Upper lobe of right lung (tissue), 1 donor: ENCODE measurements around the gene ST6GALNAC4. TPM values are rescaled to one million over a fixed set of nuclear protein-coding genes. Genes with fewer than 3 reads are reported as not detected.
A peak's percentile ranks its signal among the peaks of the same experiment; 100 is the strongest.

Source experiments
- ATAC-seq: fragments of 200-7000 bp; cut with Tn5 transposase; one replicate; pipeline ENCODE4 v1.9.1; 2020; ENCODE audit warnings: mild to moderate bottlenecking, moderate library complexity
- DNase-seq: peaks from one replicate; pipeline ENCODE4 v3.0.0-alpha.2; 2020
- H3K27ac ChIP-seq: fragments of 200-600 bp; one replicate; pipeline ENCODE4 v1.8.0; 2022
- H3K27me3 ChIP-seq: fragments of 200-600 bp; one replicate; pipeline ENCODE4 v1.8.0; 2022; ENCODE audit warnings: mild to moderate bottlenecking
- H3K36me3 ChIP-seq: fragments of 200-600 bp; one replicate; pipeline ENCODE4 v1.8.0; 2022
- H3K4me1 ChIP-seq: fragments of 200-600 bp; one replicate; pipeline ENCODE4 v1.8.0; 2022
- H3K4me3 ChIP-seq: fragments of 200-600 bp; one replicate; pipeline ENCODE4 v1.8.0; 2022; ENCODE audit warnings: mild to moderate bottlenecking
- H3K9me3 ChIP-seq: fragments of 200-600 bp; one replicate; pipeline ENCODE4 v1.8.0; 2022
- intact Hi-C: fragments of 100-400 bp; cut with DNase I; formaldehyde crosslinking; loops from one replicate; pipeline ENCODE4 v1.11.0; 2022
- total RNA-seq: library from RNA; stranded (reverse); fragmentation: NEBNext Ultra II Directional; extraction: Animal tissue kit (Norgen Biotek cat#: 25700); gene quantifications from one replicate; pipeline ENCODE4 v1.2.1, GENCODE V29; 2021
- TF ChIP-seq, protein P1 (sequence below): fragments of 200-600 bp; IDR thresholded peaks from one replicate; pipeline ENCODE4 v1.8.0; 2022; ENCODE audit warnings: antibody characterized with exemption
- donor health status: DM: no; HTN: yes; CAD: no; lungs with severe emphysema.

Gene ST6GALNAC4
- total RNA-seq, 1 donor from 2014 or later, result 58.8 TPM

DNA sequence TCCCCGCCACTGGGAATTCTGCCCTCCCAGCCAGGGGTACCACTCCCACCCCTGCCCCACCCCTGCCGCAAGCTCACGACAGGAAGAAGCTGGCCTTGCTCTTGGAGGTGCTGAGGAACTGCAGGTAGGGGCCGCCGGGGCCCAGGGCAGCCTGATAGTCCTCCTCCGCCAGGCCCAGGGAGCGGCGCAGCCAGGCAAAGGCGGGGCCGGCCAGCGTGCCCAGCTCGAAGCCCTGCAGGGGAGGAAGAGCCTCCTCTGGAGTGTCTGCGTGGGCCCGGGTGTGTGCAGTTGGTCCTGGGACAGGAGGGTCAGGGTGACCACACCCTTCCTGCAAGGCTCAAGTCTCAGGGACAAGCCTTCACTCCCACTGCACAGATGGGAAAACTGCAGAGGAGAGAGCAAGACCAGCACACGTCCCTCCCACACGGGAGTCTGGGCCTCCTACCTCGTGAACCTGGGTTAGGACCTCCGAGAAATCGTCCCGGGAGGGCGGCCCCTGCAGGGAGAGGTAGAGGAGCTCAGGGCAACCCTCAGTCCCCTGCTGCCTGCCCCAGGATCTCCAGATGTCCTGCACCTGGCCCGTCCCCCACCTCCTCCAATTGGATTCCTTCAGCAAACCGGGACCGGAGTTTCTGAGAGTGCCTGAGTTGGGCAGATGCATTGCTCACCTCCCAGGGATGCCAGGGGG, 11.3 kb upstream of the ST6GALNAC4 start:
- no peaks in the 10 kb centered on the region for H3K36me3 ChIP-seq
- TF ChIP-seq, protein P1, sequence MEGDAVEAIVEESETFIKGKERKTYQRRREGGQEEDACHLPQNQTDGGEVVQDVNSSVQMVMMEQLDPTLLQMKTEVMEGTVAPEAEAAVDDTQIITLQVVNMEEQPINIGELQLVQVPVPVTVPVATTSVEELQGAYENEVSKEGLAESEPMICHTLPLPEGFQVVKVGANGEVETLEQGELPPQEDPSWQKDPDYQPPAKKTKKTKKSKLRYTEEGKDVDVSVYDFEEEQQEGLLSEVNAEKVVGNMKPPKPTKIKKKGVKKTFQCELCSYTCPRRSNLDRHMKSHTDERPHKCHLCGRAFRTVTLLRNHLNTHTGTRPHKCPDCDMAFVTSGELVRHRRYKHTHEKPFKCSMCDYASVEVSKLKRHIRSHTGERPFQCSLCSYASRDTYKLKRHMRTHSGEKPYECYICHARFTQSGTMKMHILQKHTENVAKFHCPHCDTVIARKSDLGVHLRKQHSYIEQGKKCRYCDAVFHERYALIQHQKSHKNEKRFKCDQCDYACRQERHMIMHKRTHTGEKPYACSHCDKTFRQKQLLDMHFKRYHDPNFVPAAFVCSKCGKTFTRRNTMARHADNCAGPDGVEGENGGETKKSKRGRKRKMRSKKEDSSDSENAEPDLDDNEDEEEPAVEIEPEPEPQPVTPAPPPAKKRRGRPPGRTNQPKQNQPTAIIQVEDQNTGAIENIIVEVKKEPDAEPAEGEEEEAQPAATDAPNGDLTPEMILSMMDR, result no peak
- ATAC-seq, result peak; percentile 45
- peaks cover 26% of the 10 kb centered on the region for H3K4me1 ChIP-seq
- peak overlapping the region; percentile 43 for H3K4me3 ChIP-seq
- intact Hi-C loops, result loop anchor here (10.0 kb wide), 1 partner anchor 193 kb away; the partner anchor contains the start of gene TOR2A
- peak; percentile 82 for DNase-seq
- H3K27ac ChIP-seq, result no peak overlapping the region
- no peaks in the 10 kb centered on the region for H3K9me3 ChIP-seq
- peaks cover 11% of the 10 kb centered on the region for H3K27me3 ChIP-seq

DNA sequence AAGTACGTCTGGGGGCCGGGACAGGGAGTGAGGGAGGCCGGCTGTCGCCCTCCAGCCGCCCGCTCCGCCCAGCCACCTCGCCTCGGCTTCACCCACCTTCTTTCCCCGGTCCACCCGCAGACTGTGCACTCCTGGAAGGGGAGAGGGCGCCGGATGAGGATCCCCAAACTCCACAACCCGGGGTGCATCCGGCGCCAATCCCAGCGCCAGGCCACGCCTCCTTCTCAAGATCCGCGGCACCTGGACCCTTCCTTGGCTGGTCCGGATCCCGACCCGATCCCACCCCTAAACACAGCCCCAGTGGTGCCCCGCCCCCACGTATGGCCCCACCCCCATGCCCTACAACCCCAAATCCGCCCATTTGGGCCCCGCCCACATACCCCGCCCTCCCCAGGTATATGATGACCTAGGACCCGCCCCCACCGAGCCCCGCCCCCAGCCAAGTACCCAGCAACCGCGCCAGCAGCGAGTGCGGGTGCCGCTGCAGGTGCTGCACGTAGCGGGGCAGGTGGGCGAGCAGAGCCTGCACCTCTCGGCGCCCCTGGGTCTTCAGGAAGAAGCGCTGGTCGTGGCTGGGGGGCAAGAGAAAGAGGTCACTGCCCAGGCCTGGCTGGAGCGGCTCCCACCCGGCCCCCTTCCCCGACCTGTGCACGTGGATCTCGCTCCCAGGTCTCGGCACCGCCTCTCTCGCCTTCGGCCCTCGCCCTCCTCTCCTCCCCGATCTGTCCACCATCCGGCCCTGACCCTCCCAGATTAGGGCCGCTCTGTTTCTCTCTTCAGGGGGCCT, 10.6 kb upstream of the ST6GALNAC4 start:
- peak; percentile 54 for ATAC-seq
- H3K4me1 ChIP-seq, result peaks cover 26% of the 10 kb centered on the region
- TF ChIP-seq, protein P1, result no peak
- H3K27ac ChIP-seq, result no peak overlapping the region
- peak; percentile 90 for DNase-seq
- H3K9me3 ChIP-seq, result no peaks in the 10 kb centered on the region
- no peaks in the 10 kb centered on the region for H3K36me3 ChIP-seq
- intact Hi-C loops, result loop anchor here (10.0 kb wide), 1 partner anchor 193 kb away; the partner anchor contains the start of gene TOR2A
- peaks cover 11% of the 10 kb centered on the region for H3K27me3 ChIP-seq
- peak overlapping the region; percentile 43 for H3K4me3 ChIP-seq

DNA sequence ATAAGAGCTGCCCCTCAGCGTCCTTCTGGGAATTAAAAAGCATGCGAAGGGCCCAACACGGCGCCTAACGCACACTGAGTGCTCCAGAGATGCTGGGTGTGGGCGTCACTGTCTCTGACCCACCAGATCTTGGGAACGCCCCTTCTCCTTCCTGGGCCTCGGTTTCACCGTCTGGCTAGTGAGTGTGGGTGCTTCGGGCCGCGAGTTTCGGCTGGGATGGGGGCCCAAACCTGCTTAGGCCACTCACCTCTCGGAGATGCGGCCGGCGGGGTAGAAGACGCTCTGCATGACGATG, 10.0 kb upstream of the ST6GALNAC4 start:
- ATAC-seq (no peak), DNase-seq (no peak)
- peaks cover 28% of the 10 kb centered on the region for H3K4me1 ChIP-seq
- intact Hi-C loops, result loop anchor here (10.0 kb wide), 1 partner anchor 192 kb away; the partner anchor contains the start of gene TOR2A
- no peak overlapping the region for H3K27ac ChIP-seq
- TF ChIP-seq, protein P1, result no peak
- H3K36me3 ChIP-seq, result no peaks in the 10 kb centered on the region
- H3K27me3 ChIP-seq, result peaks cover 11% of the 10 kb centered on the region
- no peaks in the 10 kb centered on the region for H3K9me3 ChIP-seq
- peak overlapping the region; percentile 43 for H3K4me3 ChIP-seq

DNA sequence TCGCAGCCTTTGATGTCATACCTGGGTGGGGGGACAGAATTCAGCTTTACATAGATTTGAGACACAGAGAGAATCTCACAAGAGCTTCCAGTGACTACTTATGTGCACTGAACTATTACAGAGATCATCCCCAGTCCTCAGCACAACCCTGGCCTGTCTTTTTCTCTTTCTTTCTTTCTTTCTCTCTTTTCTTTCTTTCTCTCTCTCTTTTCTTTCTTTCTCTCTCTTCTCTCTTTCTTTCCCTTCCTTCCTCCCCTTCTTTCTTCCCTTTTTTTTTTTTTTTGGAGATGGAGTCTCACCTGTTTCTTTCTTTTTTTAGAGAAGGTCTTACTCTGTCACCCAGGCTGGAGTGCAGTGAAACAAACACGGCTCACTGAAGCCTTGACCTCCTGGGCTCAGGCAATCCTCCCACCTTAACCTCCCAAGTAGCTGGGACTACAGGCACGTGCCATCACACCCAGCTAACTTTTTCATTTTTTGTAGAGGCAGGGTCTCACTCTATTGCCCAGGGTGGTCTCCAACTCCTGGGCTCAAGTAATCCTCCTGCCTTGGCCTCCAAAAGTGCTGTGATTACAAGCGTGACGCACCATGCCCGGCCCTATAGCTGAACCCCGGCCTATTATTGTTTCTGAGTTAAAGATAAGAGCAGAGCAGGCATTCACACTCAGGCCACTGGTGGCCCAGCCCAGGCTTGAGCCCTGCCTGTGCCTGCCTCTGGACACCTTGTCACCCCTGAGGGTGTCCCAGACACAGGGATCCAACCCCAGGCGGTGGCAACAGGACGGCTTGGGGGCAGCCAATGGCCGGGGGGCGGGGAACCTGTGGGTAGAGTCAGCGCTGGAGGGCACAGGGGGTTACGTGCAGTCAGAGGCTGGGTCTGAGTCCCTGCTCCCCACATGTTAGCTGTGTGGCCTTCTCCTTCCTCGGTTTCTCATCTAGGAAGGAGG, 9.4 kb upstream of the ST6GALNAC4 start:
- peaks cover 32% of the 10 kb centered on the region for H3K4me1 ChIP-seq
- ATAC-seq, result no peak
- intact Hi-C loops, result loop anchor here (10.0 kb wide), 1 partner anchor 191 kb away; the partner anchor contains the start of gene TOR2A
- TF ChIP-seq, protein P1, result no peak
- peaks cover 11% of the 10 kb centered on the region for H3K27me3 ChIP-seq
- H3K9me3 ChIP-seq, result no peaks in the 10 kb centered on the region
- no peak overlapping the region for H3K27ac ChIP-seq
- no peaks in the 10 kb centered on the region for H3K36me3 ChIP-seq
- DNase-seq, result no peak
- H3K4me3 ChIP-seq, result peak overlapping the region; percentile 43

DNA sequence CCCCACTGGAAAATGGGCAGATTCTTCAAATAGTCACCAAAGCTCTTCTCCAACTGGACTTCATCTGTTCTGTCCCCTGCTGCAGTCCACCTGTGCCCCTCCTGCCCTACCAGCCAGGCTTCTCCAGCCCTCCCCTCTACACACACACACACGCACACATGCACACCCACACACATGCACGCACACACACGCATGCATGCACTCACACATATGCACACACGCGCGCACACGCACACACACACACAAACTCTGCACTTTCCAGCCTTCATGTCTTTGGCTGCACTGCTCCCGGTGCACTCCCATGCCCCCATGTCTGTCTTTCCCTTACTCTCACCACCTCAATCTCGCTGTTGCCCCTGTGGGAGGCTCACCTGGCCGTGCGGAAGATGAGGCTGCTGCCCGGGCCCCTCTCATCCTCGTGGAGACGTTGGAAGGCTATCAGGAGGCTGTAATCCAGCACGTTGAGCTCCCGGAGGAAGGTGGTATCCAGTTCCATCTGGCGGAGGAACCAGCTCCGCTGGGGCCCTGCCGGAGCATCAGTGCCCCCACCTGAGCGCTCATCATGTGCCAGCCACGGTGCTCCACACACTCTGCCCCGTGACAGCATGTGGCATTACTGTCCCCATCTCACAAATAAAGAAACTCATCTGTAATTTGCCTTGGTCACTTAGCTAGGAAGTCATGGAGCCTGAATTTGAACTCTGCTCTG, 8.0 kb upstream of the ST6GALNAC4 start:
- no peak for DNase-seq
- Histone ChIP-seq H3K27me3 (peaks cover 11% of the 10 kb centered on the region), H3K4me1 (peaks cover 30% of the 10 kb centered on the region), H3K9me3 (no peaks in the 10 kb centered on the region), H3K4me3 (no peak overlapping the region), H3K36me3 (no peaks in the 10 kb centered on the region), H3K27ac (no peak overlapping the region)
- TF ChIP-seq, protein P1, result no peak
- intact Hi-C loops, result loop anchor here (5.0 to 10.0 kb wide), 2 partner anchors 190 to 338 kb away; partner anchors contain the start of gene TOR2A
- no peak for ATAC-seq
